ENCODE data around the gene MSH3.
"Not testable (repeated sequence)": the region's sequence is repeated elsewhere in the genome, so short reads cannot be mapped to it uniquely, and the experiment has no call there.

The MSH3 gene

DNA sequence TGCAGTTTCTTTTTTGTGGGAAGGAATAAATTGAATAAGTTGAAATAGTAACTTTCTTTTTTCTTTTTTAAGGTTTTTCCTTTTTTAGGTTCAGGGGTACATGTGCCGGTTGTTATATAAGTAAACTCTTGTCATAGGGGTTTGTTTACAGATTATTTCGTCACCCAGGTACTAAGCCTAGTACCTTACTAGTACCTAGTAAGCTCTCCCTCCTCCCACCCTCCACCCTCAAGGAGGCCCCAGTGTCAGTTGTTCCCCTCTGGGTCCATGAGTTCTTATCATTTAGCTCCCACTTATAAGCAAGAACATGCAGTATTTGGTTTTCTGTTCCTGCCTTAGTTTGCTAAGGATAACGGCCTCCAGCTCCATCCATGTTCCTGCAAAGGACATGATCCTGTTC lies 228.9 kb downstream of the MSH3 start:
- not testable (repeated sequence) for FAIRE-seq; DNase-seq (ENCODE audit: extremely low spot score, insufficient read length, low read depth)

DNA sequence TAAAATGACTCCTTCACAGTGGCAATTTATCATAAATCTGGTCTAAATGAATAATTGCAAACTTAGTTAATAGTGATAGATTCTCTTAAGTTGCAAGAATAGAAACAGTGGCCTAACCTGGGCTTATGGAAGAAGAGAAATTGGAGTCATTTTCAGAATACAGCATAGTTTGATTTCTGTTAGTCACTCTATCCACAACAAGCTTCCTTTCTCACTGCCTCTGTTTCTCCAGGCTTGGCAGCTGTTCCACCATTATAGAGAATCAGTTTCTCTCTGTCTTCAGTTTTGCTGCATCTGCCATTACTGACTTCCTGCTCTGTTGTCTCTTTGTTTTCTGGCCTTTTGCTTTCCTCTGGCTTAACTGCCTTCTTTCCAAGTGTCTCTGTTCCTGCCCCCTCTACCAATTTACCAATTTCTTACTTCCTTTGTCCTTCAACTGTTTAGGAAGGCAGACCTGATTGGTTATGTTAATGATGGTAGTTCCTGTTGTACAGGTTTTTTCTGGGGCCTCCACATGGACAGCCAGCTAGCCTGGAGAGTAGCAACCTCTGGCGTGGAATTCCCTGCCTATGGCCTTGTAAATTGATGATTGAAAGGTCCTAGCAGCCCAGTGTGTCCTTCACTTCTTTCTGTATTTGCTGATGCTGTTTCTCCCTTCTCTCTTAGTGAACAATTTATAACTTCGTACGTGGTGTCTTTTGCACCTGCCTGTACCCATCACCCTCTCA lies 229.8 kb downstream of the MSH3 start:
- DNase-seq (ENCODE audit: extremely low spot score, insufficient read length, low read depth) (no peak), FAIRE-seq (no peak)

DNA sequence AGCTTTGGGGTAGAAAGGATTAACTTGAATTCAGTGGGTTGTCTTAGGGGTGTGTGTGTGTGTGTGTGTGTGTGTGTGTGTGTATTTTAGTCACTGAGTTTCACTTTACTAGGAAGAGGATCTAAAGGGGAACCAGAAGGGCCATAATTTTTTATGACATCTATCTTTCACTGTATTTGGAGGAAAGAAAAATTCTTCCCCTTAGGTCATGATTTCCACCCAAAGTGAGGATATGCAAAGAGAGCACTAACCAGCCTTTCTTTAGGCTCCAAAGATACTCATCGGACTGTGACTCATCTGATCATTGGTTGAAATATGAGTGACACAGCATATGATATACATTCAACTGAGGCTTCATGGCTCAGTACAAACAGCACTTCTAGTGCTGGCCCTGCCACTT lies 230.5 kb downstream of the MSH3 start:
- DNase-seq (ENCODE audit: extremely low spot score, insufficient read length, low read depth) (no peak), FAIRE-seq (no peak)

DNA sequence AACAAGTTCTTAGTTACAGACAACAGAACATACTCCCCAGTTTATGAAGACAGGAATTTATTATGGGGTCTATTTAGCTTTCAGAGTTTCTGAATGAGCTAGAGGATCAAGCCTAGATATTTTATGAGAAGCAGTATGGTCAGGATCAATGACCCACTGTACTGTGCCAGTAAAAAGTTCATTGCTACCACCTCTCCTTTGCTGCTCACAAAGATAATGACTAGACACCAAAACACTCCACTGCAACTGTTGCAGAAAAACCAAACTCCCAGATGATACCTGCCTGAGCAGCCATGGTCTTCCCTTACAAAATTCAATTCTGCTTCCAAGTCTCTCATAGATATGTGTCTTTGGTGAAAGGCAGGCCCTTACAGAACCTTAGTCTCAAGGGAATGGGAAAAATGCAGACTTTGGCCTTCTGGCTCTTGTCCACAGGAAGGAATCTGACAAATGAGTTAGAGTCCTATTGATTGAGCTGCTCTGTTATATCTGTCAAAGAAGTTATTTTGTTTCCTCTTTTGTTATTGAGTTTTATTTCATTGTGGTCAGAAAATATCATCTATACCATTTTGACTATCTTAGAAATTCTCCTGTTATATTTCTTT lies 231.0 kb downstream of the MSH3 start:
- FAIRE-seq, result no peak
- DNase-seq (ENCODE audit: extremely low spot score, insufficient read length, low read depth), result no peak

DNA sequence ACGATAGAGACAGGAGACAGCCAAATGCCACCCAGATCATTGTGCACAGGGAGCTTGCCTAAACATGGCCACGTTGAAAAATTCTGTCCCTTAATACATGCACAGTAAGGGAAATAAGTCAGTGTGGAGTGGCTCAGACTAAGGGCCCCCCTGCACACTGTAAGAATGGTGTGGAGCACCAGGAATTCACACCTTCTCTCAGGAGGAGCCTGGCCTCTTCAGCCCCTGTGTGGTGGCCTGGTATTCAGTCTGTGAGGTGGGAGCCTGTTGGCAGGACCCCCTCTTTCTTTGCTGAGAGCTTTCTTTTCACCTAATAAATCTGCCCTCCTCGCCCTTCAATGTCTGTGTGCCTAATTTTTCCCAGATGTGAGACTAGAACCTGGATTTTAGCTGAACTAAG lies 239.6 kb downstream of the MSH3 start:
- FAIRE-seq (no peak), DNase-seq (ENCODE audit: extremely low spot score, insufficient read length, low read depth) (no peak)

DNA sequence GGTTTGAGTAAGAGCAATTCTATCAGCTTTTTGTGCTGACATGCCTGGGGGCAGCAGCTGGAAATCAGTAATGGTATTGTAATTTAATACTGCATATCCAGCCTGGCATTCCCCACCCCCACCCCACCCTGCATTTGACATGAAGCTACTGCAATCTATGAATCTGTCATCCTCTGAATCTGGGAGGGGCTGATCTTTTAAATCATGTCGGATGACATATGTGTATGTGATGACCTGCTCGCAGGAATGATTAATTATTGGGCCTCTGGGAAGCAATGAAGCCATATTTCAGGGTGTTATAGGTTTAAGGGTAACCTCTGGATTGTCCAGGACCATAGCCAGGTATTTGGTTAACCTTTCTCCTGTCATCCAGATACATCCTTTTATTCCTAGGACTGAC lies 241.1 kb downstream of the MSH3 start:
- no peak for FAIRE-seq
- DNase-seq (ENCODE audit: extremely low spot score, insufficient read length, low read depth), result no peak

DNA sequence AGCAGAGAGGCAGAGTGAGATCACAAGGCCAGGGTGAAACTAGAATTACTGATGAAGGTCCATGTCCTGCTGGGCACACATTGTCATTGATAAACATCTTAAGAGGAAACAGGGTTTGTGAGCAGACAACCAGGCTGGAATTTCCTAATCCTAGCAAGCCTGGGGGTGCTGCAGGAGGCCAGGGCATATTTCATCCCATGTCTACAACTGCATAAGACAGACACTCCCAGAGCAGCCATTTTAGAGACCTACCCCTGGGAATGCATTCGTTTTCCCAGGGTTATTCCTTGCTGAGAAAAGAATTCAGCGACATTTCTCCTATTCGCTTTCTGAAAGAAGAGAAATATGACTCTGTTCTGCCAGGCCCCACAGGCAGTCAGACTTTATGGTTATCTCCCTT lies 248.2 kb downstream of the MSH3 start:
- not testable (repeated sequence) for DNase-seq (ENCODE audit: extremely low spot score, insufficient read length, low read depth); FAIRE-seq

DNA sequence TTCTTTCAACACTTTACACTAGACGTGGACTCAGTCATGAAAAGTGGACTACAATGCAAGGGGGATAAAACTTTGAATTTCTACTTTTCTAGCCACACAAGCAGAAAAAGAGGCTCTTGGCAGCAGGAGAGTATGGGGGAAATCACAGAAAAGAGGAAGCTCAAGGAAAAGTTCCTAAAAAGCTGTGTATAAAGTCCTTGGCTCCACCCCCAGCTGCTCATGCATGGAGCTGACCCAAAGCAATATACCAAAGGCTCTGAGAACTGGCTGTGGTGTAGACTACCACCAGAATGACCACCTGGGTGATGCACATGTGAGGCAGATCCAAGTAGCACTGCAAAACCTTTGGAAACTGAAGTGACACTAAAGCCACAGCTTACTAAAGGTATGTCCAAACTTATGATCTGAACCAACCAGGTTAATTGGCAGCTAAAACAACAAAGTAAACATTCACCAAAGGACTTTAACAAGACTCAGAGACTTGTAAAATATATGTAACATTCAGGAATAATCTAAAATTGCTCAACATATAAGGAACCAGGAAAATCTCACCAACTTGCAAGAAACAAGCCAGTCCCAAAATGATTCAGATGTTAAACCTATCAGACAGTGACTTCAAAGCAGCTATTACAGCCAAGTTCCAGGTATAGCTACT lies 250.2 kb downstream of the MSH3 start:
- DNase-seq (ENCODE audit: extremely low spot score, insufficient read length, low read depth) (no peak), FAIRE-seq (peak; percentile 42)

DNA sequence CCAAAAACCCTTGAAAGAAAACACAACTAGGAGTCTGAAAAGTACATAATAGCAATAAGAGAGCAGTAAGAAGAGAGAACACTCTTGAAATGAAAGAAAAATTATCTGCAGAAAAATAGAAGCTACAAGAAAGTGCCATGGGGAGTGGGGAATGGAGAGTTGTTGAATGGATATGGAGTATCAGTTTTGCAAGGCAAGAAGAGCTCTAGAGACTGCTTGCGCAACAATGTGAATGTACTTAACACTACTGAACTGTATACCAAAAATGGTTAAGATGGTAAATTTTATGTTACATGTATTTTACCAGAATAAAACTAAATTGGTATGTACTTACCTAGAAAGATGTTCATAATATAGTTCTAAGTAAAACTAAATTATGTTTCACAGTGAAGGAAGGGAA lies 251.0 kb downstream of the MSH3 start:
- DNase-seq (ENCODE audit: extremely low spot score, insufficient read length, low read depth), result no peak
- no peak for FAIRE-seq

DNA sequence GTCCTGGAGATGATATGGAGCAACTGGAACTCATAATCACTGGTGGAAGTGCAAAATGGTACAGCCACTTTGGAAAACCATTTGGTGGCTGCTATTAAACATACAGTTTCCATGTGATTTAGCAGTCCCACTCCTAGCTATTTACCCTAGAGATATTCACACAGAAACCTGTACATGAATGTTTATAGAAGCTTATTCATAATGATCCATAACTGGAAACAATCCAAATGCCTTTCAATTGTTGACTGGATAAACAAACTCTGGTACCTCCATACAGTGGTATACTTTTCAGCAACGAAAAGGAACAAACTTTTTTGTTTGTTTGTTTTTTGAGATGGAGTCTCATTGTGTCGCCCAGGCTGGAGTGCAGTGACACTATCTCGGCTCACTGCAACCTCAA lies 258.0 kb downstream of the MSH3 start:
- no peak for FAIRE-seq
- no peak for DNase-seq (ENCODE audit: extremely low spot score, insufficient read length, low read depth)

DNA sequence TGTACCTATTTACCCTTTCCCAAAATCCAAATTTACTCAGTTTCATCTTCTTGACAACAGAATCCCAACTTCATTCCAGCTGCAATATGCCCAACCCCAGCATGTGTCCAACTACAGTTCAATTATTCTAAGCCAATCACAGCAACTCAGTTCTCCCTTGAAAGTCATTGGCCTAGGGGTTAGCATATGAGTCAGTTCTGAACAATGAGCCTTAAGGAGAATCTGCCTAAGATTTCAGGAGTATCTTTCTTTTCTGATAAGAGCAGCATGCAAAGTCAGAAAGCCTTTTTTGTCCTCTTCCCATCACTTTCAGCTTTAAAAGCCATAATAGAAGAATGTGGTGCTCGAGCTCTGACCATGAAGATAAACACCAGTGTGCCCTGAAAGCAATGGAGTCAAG lies 261.3 kb downstream of the MSH3 start:
- DNase-seq (ENCODE audit: extremely low spot score, insufficient read length, low read depth) (no peak), FAIRE-seq (no peak)

DNA sequence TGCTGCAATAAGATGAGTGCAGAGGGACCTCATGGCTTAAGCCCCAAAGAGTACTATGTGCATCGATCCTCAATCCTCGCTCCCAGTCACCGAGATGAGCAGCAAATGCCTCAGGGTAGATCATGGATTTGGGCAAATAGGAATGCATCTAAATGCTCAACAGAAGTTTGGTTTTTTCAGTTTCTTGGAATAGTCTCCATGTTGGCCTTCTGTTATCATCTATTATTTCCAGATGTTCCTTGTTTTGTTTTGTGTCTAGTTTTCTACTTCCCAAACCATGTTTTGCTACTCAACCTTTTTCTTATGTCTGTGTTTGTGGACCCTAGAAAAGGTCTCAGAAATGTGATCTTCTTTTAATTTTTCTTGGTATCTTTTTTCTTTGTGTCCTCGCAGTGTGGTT lies 262.2 kb downstream of the MSH3 start:
- no peak for FAIRE-seq
- no peak for DNase-seq (ENCODE audit: extremely low spot score, insufficient read length, low read depth)

DNA sequence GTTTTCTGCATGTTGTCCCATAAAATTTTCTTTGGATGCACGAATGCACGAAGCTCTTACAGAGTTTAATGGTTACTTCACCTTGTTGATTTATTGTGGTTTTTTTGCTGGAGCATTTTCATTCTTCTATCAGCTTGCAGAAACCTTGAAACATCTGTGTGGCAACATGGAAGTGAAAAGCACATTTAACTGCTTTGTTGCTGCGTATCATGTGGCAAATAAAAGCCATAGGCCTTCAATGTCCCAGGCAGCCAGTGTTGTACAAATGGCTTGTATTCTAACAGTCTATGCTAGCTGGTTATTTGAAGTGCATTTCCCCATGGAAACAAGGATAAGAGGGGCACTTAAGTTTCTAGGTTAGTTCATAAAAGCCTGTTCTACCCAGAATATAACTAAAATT lies 263.2 kb downstream of the MSH3 start:
- FAIRE-seq (peak; percentile 12), DNase-seq (ENCODE audit: extremely low spot score, insufficient read length, low read depth) (no peak)

DNA sequence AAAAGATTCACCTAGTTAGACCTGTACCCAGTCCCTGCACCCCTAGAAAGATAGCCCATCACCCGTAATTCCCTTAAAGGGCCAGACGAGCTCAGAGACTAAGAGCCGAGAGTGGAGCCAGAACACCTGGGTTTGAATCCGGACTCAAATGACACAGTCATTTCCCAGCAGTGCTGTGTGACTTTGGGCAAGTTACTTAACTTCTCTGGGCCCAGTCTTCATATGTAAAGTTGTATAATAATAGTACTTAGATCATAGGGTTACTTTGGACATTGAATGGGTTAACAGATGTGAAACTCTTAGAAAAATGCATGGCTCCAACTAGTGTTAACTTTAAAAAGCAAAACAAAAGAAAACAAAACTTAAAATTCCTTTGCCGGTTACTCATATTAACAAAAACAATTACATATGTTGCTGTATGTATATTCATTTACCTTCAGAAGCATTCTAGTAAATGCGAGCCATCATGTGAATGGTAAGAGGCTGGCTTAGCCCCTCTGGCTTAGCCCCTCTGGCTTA lies 265.3 kb downstream of the MSH3 start:
- FAIRE-seq (no peak), DNase-seq (ENCODE audit: extremely low spot score, insufficient read length, low read depth) (no peak)

DNA sequence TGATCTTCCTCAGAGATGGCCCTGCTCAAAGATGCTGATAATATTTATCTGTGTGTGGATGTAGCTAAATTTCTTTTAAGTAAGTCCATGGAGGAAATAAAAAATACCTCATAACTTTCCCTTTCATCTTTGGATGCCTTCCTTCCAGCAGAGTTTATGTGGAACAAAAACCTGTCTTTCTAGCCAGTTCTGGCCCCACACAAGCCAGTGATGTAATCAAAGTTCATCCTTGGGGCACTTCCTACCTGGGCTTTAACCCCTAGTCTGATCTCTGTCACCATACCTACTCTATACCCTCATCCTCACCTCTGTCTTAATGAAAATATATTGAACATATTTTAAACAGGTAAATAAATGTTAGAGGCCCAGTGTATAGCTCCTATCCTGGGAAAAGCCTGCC lies 265.9 kb downstream of the MSH3 start:
- no peak for FAIRE-seq
- no peak for DNase-seq (ENCODE audit: extremely low spot score, insufficient read length, low read depth)

DNA sequence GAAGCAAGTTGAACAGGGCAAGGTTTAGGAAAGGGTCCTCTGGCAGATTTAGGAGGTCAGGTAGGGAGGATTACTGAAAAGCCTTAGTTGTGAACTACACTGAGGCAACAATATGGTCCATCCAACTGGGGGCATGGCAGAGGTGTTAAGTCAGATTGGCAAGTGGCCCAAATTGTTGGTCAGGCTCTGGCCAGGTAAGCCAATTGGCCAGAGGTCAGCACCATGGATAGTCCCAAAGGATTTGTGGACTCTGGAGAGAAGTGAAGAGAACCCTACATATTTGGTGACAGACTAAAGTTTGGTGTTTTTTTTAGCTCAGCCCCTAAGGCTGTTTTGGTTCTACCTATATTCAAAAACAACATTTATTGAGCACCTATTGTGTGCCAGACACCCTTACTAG lies 266.6 kb downstream of the MSH3 start:
- no peak for FAIRE-seq

DNA sequence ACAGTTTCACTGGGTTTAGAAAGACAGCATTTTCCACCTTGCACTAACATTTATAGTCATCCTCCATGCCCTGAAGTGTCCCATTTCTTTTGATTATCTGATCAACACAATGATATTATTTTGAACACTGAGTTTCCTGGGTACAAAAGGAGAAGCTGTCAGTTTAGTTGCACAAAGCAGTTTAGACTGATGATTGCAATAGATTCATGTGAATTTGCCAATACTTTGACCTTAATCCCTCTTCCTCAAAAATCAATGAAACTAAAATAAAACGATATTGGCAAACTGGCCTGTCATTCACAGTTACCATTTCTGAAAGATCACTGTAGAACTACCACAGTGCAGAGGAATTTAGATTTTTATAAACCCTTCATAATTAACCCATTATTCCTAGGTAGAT lies 271.5 kb downstream of the MSH3 start:
- FAIRE-seq (no peak), DNase-seq (ENCODE audit: extremely low spot score, insufficient read length, low read depth) (no peak)

More for the DNA sequence above, 266.6 kb downstream of the MSH3 start:
- no peak for DNase-seq (ENCODE audit: extremely low spot score, insufficient read length, low read depth)
